ENCODE results near the gene CHST14.

The CHST14 gene, protein sequence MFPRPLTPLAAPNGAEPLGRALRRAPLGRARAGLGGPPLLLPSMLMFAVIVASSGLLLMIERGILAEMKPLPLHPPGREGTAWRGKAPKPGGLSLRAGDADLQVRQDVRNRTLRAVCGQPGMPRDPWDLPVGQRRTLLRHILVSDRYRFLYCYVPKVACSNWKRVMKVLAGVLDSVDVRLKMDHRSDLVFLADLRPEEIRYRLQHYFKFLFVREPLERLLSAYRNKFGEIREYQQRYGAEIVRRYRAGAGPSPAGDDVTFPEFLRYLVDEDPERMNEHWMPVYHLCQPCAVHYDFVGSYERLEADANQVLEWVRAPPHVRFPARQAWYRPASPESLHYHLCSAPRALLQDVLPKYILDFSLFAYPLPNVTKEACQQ

DNA sequence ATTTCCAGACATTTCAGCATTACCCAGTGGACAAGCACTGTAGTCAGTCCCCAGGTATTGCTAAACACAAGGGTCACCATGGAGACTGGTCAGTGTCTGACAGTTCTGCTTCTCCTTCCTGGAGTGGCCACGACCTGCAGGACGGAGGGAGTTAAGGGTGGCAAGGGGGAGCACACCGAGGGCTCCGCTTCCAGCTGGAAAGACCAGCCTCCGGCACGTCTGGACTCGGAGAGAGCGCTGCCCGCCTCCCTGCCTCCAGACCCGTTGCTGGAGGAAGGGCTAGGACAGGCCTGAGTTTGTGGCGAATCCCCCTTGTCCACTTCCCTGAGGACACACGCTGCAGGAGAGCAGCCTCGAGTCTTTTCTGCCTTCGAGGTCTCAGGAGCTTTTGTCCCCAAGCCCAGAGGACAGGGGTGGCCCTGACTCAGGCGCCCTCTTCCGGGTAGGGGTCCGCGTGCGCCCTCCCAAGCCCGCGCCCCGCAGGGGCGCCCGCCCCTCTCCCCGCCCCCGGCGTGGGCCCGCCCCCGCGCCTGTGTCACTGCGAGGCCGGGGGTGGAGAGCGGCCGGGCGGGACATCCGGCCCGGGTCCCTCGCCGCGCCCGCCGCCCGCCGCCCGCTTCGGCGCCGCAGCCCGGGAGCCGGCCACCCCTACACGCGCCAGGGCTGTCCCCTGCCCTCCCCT, at the start of gene CHST14:
TSS of gene CHST14 (plus strand) at position 562 of the 682 bp plus-strand sequence. CDS start 230 bp downstream, outside the sequence.
- peak; percentile 39 for DNase-seq

DNA sequence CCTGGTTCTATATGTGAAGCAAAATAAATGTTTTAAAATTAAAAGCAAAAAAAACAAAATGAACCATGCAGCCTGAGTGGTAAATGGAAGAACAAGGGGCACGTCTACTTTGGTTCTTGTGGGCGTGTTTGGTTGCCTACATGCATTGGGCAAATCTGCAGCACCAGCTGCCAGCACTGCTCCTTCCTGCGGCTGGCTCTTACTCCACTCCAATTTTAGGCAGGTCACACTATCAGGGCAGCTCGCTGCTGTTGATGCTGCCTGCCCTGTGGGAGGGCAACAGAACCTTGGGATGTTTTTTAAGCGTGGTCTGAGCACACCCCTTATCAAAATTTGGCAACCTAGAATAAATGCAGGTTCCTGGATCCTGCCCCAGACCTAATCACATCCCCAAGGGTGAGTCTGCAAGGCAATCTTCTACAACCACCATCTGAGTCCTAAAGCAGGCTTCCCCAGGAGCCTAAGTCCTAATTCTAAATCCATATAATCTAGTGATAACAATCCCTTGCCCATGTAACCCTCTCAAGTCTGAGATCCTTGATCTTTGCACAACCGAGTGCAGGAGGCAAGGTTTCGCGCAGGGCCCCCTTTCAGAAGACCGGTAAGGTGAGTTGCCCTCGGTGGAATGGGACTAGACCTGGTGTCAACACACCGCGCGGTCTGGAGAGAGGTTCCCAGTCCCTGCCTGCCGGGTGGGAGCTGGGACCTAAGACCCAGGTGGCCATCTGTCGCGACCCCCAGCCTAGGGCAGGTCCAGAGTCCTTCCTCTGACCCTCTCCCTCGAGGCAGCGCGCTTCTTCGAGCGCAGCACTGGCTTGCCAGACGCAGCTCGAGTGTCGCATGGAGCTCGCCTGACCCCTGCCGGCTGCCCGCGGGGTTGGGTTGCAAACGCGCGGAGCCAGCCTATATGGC, 49.3 kb upstream of the CHST14 start:
- peak; percentile 25 for DNase-seq

DNA sequence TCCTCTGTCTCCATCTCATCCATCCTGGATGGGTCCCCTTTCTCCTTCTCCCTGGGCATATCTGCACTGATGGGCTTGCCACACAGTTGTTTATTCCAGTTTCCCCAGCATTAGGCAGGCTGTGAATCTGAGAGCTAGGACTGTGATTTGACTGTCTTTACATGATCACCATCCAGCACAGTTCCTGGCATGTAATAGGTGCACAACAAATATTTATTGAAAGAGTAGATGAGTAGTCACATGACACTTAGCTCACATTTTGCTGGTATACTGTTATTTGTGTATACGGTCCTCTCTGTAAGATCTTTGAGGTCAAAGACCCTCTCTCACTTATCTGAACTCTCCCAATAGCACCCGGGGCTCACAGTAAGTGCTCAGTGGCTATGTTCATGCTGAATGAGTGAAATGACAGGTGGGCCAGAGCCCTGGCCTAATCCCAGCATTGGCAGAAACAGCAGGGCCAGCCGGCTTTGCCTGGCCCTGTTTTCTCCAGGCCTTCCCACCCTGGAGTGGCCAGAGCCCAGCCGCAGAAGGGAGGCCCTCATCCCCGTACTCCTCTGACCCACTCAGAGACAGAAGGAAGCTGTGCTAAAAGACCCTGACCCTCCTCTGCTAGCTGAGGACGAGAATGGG, 46.2 kb upstream of the CHST14 start:
- DNase-seq: no peak

DNA sequence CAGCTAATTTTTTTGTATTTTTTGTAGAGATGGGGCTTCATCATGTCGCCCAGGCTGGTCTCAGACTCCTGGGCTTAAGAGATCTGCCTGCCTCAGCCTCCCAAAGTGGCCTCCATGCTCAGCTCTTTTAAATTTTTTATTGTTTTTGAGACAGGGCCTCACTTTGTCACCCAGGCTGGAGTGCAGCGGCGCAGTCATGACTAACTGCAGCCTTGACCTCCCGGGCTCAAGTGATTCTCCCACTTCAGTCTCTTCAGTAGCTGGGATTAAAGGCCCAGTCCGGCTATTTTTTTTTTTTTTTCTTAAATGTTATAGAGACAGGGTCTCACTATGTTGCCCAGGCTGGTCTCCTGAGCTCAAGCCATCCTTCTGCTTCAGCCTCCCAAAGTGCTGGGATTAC, 45.1 kb upstream of the CHST14 start:
- DNase-seq: no peak

DNA sequence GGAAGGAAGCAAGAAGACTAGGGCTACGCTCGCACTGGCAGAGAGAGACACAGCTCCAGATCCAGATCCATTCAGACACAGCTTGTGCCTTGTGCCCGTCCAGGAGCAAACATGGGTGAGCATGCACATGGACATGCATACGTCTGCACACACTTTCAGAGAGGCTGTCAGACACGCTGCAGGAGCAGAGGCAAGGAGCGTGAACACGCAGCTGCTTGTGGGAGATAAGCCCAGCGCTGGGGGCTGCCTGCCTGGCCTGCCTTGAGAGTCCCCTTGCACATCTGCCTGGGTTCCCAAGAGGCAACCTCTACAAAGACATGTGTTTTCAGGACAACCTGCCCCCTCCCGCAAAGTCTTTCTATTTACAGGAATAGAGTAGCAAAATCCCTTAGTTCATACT, 43.6 kb upstream of the CHST14 start:
- DNase-seq: no peak

DNA sequence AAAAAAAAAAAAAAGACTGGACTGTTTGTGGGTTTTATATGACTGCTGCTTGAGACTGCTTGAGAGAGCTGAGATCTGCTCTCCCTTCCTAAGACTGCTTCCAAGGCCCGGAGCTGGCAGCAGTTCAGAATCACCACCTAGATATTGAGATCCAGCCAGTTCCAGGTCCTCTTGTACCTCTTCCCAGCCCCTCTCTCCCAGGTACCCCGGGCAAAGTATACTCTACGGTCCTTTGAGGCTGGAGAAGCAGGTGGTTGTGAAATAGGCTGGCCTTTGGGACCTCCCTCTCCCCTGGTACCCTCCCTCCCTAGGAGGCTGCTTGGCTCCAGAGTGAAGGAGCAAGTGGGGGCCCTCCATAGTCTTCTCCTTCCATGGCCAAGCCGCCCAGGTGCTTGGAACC, 42.6 kb upstream of the CHST14 start:
- no peak for DNase-seq

DNA sequence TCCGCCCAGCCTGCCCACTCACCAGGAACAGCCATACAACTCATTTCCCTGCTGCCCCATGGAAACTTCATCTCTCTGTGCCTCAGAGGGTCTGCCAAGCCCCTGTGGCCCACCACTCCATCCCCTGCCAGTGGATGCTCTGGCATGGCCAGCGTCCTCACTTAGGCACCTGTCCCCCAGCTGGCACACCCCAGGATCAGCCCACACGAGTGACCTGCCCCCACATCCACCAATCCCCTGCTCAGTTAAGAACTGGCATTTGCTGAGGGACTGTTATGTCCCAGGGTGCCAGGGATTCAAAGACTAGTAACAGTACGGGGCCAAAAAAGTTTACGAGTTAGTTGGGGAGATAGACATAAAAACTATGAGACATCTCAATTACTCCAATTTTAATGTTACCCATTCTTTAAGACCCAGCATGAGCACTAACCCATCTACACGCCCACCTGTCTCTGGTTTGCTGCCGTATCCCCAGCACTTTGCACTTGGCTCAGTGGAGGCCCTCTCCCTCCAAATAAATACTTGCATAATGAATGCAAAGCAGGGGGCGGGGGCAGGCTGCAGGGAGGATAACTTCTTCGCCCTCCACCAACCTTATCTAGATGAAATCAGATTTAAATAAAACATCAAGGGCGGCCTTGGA, 41.6 kb upstream of the CHST14 start:
- no peak for DNase-seq

DNA sequence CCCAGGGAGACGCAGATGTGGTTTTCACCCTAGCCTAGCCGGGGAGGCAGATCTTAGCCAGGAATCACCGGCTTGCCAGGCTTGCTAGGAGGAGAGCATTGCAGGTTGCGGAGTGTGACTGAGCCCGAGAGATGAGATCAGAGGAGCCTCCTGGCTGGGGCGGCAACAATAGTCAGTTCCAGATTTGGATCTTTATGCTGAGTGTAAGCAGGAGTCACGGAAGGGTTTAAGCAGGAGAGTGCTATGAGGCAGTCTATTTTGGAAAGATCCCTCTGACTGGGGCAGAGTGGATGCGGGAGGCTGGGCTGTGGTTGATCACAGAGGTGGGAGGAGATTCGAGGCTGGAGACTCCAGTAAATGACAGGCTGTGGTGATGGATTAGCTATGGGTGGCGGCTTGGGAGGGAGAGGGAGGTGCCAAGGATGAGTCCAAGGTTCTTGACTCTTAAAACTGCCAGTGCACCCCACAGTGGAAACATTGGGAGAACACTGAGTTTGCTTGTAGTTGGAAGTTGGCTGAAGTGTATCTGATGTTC, 40.4 kb upstream of the CHST14 start:
- no peak for DNase-seq

DNA sequence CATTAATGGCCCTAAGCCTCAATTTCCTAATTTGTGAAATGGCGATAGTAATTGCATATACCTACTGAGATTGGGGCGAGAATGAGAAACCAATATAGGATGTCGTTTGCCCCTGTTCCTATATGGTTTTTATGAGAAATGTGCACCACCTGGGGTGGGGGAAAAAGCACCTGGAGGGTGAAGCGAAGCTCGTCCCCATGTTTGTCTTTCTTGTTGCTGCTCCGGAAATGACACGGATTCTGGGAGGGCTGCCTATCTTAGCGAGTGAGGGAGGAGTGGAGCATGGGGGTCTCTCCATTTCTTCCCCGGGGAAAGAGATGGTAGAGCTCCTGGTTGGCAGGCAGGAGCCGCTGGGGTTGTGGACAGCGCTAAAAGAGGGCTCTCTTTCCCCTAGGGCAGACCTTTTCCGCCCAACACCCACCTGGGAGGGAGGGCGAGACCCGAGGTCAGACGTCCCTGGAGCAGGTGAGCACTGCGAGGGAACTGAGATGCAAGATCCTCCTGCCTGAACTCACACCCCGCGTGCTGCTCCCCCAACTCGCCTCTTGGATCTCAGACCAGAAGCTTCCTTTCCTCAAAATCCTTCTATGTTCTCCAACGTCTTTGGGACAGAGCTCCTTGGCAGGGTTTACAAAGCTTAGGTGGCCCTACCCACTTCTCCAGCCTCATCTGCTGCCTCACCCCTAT, 35.6 kb upstream of the CHST14 start:
- no peak for DNase-seq

DNA sequence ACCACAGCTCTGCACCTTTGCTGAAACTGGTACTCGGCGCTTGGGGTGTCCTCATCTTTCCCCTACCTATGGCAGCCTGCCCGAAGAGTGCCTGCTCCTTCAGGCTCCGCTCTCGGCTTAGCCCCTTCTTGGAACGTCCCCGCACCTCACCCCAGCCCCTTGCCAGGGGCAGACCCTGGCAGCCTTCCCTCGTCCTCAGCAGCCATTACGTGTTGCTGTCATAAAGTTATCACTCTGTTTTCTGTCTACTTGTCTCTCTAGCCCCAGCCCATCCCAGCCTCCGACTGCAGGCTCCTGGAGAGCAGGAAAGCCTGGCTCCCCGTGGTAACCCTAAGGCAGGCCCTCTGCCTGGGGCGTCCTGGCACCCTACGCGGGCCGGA, 35.1 kb upstream of the CHST14 start:
- DNase-seq: no peak

DNA sequence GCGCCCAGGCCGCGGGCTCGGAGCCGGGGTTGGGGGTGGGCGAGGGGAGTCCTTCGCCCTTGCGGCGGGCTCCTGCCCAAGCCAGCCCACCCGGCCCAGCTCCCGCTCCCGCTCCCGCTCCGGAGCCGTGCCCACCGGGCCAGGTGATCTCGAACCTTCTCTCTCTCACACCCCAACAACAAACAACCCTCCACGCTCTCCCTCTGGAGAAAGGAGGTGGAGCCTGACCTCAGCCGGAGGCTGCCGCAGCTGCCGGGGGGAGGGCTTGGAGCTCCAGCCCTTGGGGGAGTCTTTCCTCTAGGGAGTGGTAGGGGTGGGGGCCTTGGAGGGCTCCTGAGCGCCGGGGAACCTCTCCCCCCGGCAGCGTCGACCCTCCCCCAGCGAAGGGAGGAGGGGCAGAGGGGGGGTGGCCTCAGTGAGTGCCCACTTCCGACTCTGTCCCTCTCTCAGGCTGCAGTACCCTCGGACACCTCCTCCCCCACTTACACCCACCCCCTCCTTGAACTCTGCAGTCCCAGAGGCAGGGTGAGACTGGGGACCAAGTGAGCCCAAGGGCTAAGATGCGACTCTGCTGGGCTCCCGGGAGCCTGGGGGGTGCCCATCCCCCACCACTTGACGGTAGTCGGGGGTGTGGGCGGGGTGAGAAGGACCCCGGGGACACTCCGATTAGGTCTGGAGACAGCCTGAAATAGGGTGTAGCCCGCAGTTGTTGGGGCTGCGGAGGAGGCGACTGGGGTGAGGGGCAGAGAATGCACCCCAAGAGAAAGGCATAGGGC, 34.5 kb upstream of the CHST14 start:
- DNase-seq: peak; percentile 3

DNA sequence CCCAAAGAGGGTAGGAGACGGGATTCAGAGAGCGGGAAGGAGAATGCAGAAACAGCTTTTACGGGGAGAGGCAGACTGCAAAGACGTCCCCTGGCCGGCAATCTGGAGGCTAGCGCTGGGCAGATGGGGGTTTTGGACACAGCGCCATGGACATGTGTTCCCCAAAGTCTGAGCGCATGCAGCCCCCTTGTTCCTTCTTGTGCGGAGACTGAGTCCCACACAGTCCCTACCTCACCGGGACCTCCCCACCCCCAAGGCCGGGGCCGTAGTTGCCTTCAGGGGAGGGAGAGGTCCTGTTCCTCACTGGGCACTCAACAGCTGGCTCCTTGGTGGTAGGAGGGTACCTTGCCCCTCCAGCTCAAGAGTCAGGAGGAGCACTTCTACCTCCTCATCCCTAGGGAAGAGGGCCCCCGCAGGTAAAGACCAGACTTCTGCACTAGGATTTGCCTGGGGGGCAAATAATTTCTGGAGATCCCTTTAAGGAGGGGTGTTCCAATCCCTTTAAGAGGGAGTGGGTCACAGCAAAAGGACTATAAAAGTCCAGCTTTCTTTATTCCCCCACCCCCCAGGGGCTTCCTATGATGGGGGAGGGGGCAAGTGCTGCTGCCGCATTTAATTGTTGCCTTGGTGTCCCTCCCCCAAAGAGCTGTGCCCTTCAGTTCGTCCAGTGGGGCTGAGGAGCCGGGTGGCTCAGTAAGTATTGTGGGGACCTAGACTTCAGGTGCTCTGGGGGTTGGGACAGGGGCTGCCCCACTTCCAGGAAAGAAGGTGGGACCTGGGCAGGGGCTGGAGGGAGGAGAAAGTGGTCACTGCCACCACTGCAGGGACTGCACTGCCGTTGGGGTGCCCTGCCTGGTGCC, 33.7 kb upstream of the CHST14 start:
- no peak for DNase-seq

DNA sequence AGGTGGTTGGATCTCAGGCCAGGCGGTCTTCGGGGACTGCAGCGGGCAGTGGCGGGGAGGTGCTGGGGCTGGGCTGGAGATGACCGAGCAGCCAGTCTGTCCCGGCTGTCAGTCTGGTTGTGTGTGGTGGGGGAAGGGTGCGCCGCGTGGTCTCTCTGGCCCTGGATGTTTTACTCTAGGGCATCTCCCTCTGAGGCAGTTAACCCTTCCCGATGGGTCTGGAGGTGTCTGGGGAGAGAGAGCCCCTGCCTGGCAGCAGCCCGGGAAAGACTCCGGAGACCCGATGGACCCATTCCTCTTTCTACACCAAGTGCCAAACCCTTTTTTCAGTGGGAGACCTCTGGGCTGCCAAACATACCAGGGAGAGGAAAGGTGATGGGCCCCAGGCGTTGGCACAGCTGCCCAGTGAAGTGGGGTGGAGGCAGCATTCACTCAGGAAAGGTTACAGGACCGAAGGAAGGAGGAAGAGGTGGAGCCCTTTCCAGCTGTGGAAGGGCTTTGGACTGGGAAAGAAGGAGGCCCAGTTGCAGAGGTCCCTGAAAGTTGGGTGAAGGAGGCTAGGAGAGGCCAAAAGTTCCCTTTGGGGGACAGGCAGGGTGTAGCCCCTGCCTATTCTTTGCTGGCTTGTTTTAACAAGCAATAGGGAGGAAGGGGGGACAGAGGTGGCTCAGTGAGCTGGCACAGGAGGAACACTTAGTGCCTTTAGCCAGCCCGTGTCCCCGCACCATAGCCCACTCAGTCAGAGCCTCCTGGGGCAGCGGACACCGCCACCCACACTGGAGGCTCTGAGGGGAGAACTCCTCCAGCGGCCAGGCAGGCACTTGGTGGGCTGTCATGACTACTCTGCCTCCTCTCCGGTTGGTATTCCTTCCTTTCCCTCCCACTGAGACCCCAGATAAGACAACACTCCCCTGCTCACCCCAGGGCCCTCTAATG, 32.8 kb upstream of the CHST14 start:
- DNase-seq: no peak

DNA sequence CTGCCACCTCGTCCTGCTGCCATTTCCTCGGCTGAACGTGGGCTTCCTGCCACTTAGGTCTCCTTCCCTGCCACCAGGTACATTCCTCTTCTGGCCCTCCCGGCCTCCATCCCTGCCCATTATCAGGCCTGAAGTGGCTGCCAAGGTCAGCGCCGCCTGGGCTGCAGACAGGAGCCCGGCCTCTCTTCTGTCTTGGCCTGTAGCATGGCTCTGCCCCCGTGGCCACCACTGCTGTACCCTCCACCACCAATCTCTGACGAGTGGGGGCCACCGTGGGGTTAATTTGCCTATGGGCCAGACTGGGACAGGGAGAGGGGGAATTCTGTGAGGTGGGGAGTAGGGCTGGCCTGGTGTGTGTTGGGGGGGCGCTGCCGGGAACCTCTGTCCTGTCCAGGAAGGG, 32.1 kb upstream of the CHST14 start:
- DNase-seq: no peak

DNA sequence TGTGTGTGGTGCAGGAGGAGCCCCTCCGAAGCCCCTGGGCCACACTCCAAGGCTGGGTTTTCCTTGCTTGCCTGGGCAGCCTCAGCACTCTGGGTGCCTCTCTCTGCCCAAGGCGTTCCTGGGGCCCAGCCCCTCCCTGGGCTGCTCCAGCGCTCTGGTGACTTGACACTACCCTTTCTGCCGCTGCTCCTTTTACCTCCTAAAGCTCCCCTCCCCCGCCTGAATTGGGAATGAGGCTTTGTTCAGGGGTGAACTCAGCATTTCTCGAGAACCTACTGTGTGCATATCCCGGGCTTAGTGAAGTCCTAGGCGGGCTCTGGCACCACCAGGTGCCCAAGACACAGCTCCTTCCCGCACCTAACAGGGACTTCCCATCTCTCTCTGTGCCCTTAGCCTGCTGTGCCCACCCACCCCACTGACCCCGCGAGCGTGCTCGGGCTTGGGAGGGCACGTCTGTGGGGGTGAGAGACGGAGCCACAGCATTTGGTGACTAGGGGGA, 31.3 kb upstream of the CHST14 start:
- DNase-seq: no peak

DNA sequence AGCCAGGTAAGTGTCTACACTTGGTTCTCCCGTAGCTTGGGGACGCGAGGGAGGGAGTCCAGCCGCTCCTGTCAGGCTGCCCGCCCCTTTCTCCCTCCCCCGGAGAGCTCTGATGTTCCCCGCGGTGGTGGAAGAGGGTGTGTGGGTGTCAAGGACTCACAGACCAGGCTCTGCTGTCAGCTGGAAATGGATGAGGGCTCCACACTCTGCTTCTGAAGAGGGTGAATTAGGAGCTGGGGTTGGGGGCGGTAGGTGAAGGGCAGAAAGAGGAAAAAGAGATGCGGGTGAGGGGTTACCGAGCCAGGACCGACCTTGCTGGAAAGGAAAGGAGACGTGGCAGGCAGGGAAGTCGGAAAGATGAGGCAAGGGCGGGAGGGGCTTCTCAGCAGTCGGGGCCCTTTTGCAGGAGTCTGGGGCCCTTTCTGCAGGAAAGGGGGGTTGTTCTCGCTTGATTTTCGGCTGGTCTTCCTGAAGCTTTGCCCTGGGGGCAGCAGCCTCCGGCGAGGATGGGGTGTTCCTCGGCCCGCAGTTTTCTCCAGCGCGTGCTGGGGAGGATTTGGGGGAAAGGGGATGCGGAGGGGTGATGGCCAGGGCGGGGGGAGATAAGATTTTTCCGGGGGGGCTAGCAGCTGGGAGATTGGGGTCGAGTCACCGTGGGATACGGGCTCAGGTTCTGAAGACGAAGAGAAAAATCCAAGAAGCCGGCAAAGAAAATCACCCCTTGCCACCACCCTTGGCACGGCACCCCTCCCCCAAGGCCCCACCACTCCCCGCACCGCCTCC, 30.6 kb upstream of the CHST14 start:
- DNase-seq: peak; percentile 1

DNA sequence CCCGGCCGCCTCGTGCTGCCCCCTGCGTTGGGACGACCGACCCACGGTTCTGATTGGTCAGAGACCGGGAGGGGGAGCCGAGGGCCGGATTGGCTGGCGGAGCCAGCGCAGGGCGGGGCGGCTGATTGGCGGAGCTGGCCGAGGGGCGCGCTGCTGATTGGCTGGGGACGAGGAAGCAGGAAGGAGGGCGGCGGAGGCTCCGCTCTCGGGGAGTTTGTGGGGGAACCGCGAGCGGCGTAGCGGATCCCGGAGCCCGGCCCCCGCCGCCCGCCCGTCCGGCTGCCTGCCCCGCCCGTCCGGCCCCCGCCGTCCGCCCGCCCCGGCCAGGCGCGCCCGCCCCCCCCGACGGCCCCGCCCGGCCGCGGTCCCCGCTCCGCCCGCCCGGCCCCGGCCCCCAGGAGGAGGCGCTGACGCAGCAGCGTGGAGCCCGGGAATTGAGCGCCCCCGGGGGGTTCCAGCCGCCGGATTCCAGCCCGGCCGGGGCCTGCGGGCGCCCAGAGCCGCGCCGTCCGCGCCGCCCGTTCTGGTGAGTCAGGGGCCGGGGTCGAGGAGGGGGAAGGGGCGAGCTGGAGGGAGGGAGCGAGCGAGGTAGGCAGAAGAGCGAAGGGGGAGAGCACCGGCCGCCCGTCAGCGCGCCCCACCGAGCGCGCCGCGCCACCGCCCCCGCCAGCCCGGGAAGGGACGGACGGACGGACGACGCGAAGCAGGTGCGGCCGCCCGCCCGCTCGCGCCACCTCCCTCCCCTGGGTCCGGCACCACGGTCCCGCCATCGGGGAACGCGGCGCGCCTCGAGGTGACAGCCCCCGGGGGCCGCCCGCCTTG, 29.8 kb upstream of the CHST14 start, which contains the start of gene BAHD1:
TSS of gene BAHD1 (plus strand) at position 211 of the 822 bp plus-strand sequence. CDS start 17,512 bp downstream, outside the sequence.
- peak; percentile 80 for DNase-seq
